Activated CD4-positive, alpha-beta T cell treated with anti-CD3 and anti-CD28 coated beads, Interleukin-2, amount 10 ng/mL, durations not matched to agents 24 days and 14 days (primary cell): Measurements from ENCODE around the gene TYMP. TPM values are rescaled to one million over a fixed set of nuclear protein-coding genes. Genes with fewer than 3 reads are reported as not detected.
"Not testable (repeated sequence)": the region's sequence is repeated elsewhere in the genome, so short reads cannot be mapped to it uniquely, and the experiment has no call there.

Experiments
- DNase-seq: peaks from one replicate; pipeline ENCODE4 v3.0.0; 2022
- H3K27ac Mint-ChIP-seq: one replicate; pipeline ENCODE4 v1.8.0; 2022; ENCODE audit warnings: mild to moderate bottlenecking, mixed read lengths
- H3K27me3 Mint-ChIP-seq: one replicate; pipeline ENCODE4 v1.8.0; 2022; ENCODE audit warnings: mixed read lengths
- H3K36me3 Mint-ChIP-seq: one replicate; pipeline ENCODE4 v1.8.0; 2022; ENCODE audit warnings: low read depth, mild to moderate bottlenecking, mixed read lengths
- H3K4me1 Mint-ChIP-seq: one replicate; pipeline ENCODE4 v1.8.0; 2021; ENCODE audit warnings: mixed read lengths
- H3K4me3 Mint-ChIP-seq: one replicate; pipeline ENCODE4 v1.8.0; 2022; ENCODE audit warnings: mild to moderate bottlenecking, moderate library complexity, mixed read lengths
- H3K9me3 Mint-ChIP-seq: one replicate; pipeline ENCODE4 v1.8.0; 2021; ENCODE audit warnings: mixed read lengths
- intact Hi-C: fragments of 100-400 bp; cut with micrococcal nuclease; formaldehyde crosslinking; loops from one replicate; pipeline ENCODE4 v1.15.1; 2023
- total RNA-seq: library from RNA; stranded (reverse); gene quantifications from 2 replicates; pipeline ENCODE4 v1.2.3, GENCODE V29; 2022

TYMP gene
- total RNA-seq, 1 donor from 2014 or later = 63.0 TPM

DNA sequence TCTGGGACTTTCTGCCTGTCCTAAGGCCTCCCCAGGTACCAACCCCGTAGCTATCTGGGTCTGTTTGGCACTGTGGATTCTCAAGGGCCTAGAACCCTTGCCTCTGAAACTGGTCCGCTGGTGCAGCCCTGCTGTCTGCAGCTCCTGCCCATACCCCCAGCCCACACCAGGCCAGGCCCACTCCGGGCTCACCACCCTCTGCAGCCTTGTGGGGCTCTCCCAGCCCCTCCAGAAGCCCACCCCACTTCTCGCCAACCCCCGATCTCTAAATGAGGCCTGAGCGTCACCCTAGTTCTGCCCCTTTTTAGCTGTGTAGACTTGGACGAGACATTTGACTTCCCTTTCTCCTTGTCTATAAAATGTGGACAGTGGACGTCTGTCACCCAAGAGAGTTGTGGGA lies 20.6 kb upstream of the TYMP start:
- no peak for DNase-seq
- peak overlapping the region; percentile 84 for H3K4me3 Mint-ChIP-seq
- peaks cover 20% of the 10 kb centered on the region for H3K4me1 Mint-ChIP-seq
- intact Hi-C loops = no loop called here
- no peaks in the 10 kb centered on the region for H3K9me3 Mint-ChIP-seq
- H3K27me3 Mint-ChIP-seq = no peaks in the 10 kb centered on the region
- peak overlapping the region; percentile 88 for H3K27ac Mint-ChIP-seq
- H3K36me3 Mint-ChIP-seq = peaks cover 4% of the 10 kb centered on the region

DNA sequence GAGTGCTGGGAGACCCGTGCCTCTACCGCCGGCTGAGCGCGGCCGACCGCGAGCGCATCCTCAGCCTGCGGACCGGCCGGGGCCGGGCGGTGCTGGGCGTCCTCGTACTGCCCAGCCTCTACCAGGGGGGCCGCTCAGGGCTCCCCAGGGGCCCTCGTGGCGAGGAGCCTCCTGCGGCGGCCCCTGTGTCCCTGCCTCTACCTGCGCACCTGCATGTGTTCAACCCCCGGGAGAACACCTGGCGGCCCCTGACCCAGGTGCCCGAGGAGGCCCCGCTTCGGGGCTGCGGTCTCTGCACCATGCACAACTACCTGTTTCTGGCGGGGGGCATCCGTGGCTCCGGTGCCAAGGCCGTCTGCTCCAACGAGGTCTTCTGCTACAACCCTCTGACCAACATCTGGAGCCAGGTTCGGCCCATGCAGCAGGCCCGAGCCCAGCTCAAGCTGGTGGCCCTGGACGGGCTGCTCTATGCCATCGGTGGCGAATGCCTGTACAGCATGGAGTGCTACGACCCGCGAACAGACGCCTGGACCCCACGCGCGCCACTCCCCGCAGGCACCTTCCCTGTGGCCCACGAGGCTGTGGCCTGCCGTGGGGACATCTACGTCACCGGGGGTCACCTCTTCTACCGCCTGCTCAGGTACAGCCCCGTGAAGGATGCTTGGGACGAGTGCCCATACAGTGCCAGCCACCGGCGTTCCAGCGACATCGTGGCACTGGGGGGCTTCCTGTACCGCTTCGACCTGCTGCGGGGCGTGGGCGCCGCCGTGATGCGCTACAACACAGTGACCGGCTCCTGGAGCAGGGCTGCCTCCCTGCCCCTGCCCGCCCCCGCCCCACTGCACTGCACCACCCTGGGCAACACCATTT lies 19.3 kb upstream of the TYMP start:
- Mint-ChIP-seq H3K4me1 (peaks cover 31% of the 10 kb centered on the region), H3K36me3 (peaks cover 4% of the 10 kb centered on the region), H3K27me3 (no peaks in the 10 kb centered on the region), H3K27ac (peak overlapping the region; percentile 84), H3K4me3 (peak overlapping the region; percentile 84), H3K9me3 (no peaks in the 10 kb centered on the region)
- intact Hi-C loops = no loop called here
- no peak for DNase-seq

GRCh38 chr22:50548040-50548920 lies 18.5 kb upstream of the TYMP start:
- H3K36me3 Mint-ChIP-seq = peaks cover 4% of the 10 kb centered on the region
- no peaks in the 10 kb centered on the region for H3K27me3 Mint-ChIP-seq
- peak overlapping the region; percentile 84 for H3K27ac Mint-ChIP-seq
- H3K9me3 Mint-ChIP-seq = no peaks in the 10 kb centered on the region
- peaks cover 31% of the 10 kb centered on the region for H3K4me1 Mint-ChIP-seq
- peak overlapping the region; percentile 74 for H3K4me3 Mint-ChIP-seq
- intact Hi-C loops = no loop called here
- DNase-seq = peak; percentile 90

GRCh38 chr22:50547263-50547985 lies 17.6 kb upstream of the TYMP start:
- Mint-ChIP-seq H3K4me3 (peak overlapping the region; percentile 67), H3K9me3 (no peaks in the 10 kb centered on the region), H3K4me1 (peaks cover 34% of the 10 kb centered on the region), H3K27ac (peak overlapping the region; percentile 84), H3K27me3 (no peaks in the 10 kb centered on the region), H3K36me3 (peaks cover 7% of the 10 kb centered on the region)
- no peak for DNase-seq
- intact Hi-C loops = no loop called here

- H3K4me1 Mint-ChIP-seq = peaks cover 42% of the 10 kb centered on the region
- peak overlapping the region; percentile 86 for H3K27ac Mint-ChIP-seq
- H3K9me3 Mint-ChIP-seq = no peaks in the 10 kb centered on the region
- DNase-seq = no peak
- intact Hi-C loops = no loop called here
- peaks cover 7% of the 10 kb centered on the region for H3K36me3 Mint-ChIP-seq
- H3K4me3 Mint-ChIP-seq = peak overlapping the region; percentile 59
- no peaks in the 10 kb centered on the region for H3K27me3 Mint-ChIP-seq
Measured at GRCh38 chr22:50546326-50547262, 16.8 kb upstream of the TYMP start.

- H3K36me3 Mint-ChIP-seq = peaks cover 7% of the 10 kb centered on the region
- H3K4me1 Mint-ChIP-seq = peaks cover 50% of the 10 kb centered on the region
- intact Hi-C loops = loop anchor here (2.0 kb wide), 1 partner anchor 15 kb away; the partner anchor contains the start of gene TYMP
- H3K4me3 Mint-ChIP-seq = peak within 1 kb of the TSS; percentile 72
- H3K27me3 Mint-ChIP-seq = no peaks in the 10 kb centered on the region
- peak within 1 kb of the TSS; percentile 86 for H3K27ac Mint-ChIP-seq
- DNase-seq = peak; percentile 80
- no peaks in the 10 kb centered on the region for H3K9me3 Mint-ChIP-seq
Measured at GRCh38 chr22:50545522-50546325, 15.9 kb upstream of the TYMP start, which contains the start of gene KLHDC7B. KLHDC7B (plus strand) TSS chr22:50545899; CDS start chr22:50546244, 345 bp downstream.

GRCh38 chr22:50544746-50545253 lies 15.0 kb upstream of the TYMP start:
- DNase-seq = peak; percentile 80
- peaks cover 5% of the 10 kb centered on the region for H3K36me3 Mint-ChIP-seq
- H3K4me3 Mint-ChIP-seq = peak overlapping the region; percentile 72
- no peaks in the 10 kb centered on the region for H3K9me3 Mint-ChIP-seq
- intact Hi-C loops = loop anchor here (2.0 kb wide), 1 partner anchor 14 kb away; the partner anchor contains the start of gene TYMP
- H3K27ac Mint-ChIP-seq = peak overlapping the region; percentile 86
- no peaks in the 10 kb centered on the region for H3K27me3 Mint-ChIP-seq
- H3K4me1 Mint-ChIP-seq = peaks cover 50% of the 10 kb centered on the region

GRCh38 chr22:50544078-50544745 lies 14.4 kb upstream of the TYMP start:
- peaks cover 56% of the 10 kb centered on the region for H3K4me1 Mint-ChIP-seq
- H3K9me3 Mint-ChIP-seq = no peaks in the 10 kb centered on the region
- intact Hi-C loops = loop anchor here (2.0 kb wide), 1 partner anchor 13 kb away; the partner anchor contains the start of gene TYMP
- peak overlapping the region; percentile 72 for H3K4me3 Mint-ChIP-seq
- DNase-seq = peak; percentile 95
- peaks cover 5% of the 10 kb centered on the region for H3K36me3 Mint-ChIP-seq
- H3K27me3 Mint-ChIP-seq = no peaks in the 10 kb centered on the region
- peak overlapping the region; percentile 86 for H3K27ac Mint-ChIP-seq

- peak; percentile 72 for DNase-seq
- Mint-ChIP-seq H3K27me3 (no peaks in the 10 kb centered on the region), H3K9me3 (no peaks in the 10 kb centered on the region), H3K36me3 (peaks cover 7% of the 10 kb centered on the region), H3K4me1 (peaks cover 64% of the 10 kb centered on the region), H3K4me3 (peak overlapping the region; percentile 10), H3K27ac (peak overlapping the region; percentile 91)
- intact Hi-C loops = no loop called here
Measured at GRCh38 chr22:50542416-50542927, 12.7 kb upstream of the TYMP start.

GRCh38 chr22:50541667-50542026 lies 11.8 kb upstream of the TYMP start:
- peak overlapping the region; percentile 91 for H3K27ac Mint-ChIP-seq
- H3K27me3 Mint-ChIP-seq, H3K9me3 Mint-ChIP-seq, H3K36me3 Mint-ChIP-seq, intact Hi-C loops: not testable (repeated sequence)
- H3K4me1 Mint-ChIP-seq = peaks cover 70% of the 10 kb centered on the region
- H3K4me3 Mint-ChIP-seq = peak overlapping the region; percentile 32
- peak; percentile 83 for DNase-seq

DNA sequence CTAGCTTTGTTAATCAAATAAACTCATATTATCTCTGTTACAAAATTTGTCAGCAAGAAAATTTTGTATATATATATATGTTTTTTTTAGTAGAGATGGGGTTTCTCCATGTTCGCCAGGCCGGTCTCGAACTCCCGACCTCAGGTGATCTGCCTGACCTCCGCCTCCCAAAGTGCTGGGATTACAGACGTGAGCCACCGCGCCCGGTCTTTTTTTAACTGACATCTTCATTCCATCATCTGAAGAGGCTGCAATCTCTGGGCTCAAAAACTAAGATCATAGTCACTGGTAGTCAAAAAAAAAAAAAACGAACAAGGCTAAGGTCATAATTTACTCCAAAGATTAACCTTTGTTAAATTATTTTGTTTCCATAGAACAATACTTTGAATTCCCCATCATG lies 10.6 kb upstream of the TYMP start:
- H3K36me3 Mint-ChIP-seq = peaks cover 7% of the 10 kb centered on the region
- intact Hi-C loops = no loop called here
- H3K9me3 Mint-ChIP-seq = no peaks in the 10 kb centered on the region
- DNase-seq = peak; percentile 67
- peaks cover 65% of the 10 kb centered on the region for H3K4me1 Mint-ChIP-seq
- H3K27me3 Mint-ChIP-seq = no peaks in the 10 kb centered on the region
- peak overlapping the region; percentile 46 for H3K4me3 Mint-ChIP-seq
- H3K27ac Mint-ChIP-seq = peak overlapping the region; percentile 91
